GM19351 (cell line): ENCODE data around the gene PLCB4.

ENCODE experiments used
- ATAC-seq: cut with Tn5 transposase; IDR thresholded peaks from one replicate; pipeline ENCODE4 v1.9.1; 2021; ENCODE audit warnings: mild to moderate bottlenecking, moderate library complexity; ENCODE audit not compliant: unreplicated experiment

The PLCB4 gene

GRCh38 chr20:9417665-9418064 lies 348.8 kb downstream of the PLCB4 start:
- no peak for ATAC-seq

GRCh38 chr20:9422321-9423057 lies 353.6 kb downstream of the PLCB4 start:
- no peak for ATAC-seq

DNA sequence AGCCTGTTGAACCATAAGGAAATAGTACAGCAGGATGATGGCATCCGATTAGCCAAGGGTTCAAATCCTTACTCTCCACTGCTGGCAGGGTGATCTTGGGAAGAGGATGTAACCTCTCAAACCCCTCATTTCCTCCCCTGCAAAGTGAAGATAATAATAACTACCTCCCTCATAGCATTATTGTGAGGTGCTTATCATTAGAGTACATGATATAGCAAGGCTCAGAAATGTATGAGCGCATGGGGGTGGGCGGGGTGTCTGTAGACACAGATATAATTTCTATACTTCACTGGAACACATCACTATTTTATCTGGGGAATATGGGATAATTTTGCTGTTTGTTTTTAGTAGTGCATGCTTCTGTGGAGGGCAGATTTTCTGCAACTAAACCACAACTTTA lies 355.7 kb downstream of the PLCB4 start:
- ATAC-seq: no peak

DNA sequence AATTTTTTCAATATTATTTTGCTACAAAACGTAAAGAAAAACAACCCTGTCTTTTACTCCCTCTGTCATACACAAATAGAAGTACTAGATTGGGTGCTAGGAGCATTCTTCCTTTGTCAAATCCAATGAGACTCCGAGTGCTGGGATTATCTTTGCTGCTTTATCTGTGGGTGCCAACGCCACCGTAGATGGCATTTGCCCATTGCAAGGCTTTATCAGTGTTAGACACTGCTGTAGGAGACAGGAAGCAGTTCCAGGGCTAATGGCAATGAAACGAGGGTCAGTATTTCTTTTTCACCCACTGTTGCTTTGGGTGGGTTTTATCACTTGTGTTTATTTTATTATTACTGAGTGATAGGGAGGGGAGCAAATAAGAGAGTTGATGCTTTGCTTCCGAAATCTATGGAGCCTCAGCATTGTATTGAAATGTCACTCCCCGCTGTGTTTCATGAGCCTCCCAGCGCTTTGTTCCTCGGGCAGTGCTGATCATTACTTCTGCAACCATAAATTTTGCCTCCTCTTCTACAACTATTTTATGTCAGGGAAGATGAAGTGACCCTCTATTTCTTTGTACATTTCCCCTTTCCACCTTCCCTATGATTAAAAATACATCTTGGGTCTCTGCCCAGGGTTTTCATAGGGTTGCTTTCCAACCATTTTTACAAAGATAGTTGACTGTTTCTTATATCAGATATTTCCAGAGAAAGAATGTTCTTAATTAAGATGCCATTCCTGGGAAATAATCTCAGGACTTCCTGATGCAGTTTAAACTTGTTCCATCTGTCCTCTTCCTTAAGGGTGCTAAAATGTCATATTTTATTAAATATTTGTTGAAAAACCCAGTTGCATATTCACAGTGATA lies 358.8 kb downstream of the PLCB4 start:
- no peak for ATAC-seq

GRCh38 chr20:9428292-9428607 lies 359.4 kb downstream of the PLCB4 start:
- ATAC-seq: no peak

DNA sequence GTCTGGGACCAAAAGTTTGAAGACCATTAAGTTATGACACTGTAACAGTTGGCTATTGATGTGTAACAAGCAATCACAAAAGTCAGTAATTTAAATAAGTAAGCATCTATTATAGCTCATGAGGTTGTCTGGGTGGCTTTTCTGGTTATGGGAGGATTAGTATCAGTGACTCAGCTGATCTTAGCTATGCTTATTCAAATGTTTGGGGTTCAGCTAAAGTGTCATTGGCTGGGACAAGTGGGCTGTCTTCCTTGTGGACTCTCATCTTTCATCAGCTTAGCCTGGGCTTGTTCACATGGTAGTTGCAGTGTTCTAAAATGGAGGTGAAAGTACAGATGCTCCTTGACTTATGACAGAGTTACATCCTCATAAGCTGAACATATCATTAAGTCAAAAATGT lies 370.9 kb downstream of the PLCB4 start:
- ATAC-seq: no peak

DNA sequence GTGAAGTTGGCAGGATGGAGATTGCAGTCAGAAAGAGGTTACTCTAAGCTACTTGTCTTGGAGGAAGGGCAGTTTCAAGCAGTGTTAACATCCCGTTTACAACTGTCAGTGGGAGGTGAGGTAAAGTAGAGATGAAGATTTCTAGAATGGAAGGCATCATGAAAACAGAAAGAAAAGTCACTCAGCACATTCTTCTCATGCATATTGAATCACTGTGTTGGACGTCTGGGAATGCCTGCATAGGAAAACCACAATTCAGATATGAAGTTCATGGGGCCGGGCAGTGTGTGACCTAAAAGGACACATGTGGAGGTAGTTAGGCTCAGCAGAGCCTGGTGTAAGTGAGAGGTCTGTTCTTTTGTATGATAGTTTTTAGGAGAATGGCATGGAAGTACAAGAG lies 372.0 kb downstream of the PLCB4 start:
- ATAC-seq: no peak

- ATAC-seq: no peak
Observed at GRCh38 chr20:9441948-9442347, 373.1 kb downstream of the PLCB4 start.

DNA sequence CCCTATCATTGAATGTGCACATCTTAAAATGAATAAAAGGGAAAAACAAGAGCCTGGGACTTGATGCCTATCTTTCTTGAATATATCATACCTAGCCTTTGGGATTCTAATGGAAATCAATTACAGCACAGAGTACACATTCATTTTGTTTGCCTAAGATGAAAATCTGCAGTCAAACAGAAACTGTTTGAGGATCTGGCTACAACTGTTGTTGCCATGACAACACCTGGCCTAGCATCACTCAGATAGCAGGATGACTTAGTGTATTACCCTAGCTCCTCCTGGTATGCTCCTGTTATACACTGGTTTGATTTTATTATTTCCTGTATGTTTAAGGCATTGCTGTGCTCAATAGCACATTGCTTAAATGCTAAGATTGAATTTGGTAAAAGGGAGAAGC lies 374.0 kb downstream of the PLCB4 start:
- peak; percentile 65 for ATAC-seq

DNA sequence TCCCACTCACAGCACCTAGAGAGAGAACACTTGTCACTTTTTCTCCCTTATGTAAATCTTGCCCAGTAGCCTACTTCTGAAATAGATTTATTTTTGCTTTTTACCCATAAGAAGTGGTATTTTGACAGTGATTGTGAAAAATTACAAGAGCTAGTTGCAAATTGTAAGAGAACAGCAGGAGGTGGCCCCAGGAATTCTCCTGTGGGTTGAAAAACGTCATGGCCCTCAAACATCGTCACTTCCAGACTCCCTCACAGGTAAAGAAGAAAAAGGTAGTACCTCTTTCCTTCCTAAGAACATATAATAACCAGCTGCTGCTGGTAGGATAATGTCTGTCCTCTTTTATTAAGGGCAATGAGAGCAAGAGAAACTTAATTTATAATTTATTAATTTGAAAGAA lies 376.0 kb downstream of the PLCB4 start:
- ATAC-seq: no peak

DNA sequence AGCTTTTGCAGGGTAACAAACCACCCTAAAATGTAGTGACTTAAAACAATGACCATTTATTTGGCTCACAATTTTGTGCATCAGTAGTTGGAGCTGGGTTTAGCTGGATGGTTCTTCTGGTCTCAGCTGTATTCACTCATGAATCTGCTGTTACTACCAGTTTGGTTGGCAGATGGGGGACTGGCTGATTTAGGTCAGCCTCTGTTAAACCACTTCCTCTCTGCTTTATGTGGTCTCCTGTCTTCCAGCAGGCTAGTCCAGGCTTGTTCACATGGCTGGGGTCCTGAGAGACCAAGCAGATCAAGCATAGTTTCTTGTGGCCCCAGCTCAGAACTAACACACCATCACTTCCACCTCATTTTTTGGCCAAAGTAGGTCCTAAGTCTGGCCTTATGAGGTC lies 378.3 kb downstream of the PLCB4 start:
- no peak for ATAC-seq

DNA sequence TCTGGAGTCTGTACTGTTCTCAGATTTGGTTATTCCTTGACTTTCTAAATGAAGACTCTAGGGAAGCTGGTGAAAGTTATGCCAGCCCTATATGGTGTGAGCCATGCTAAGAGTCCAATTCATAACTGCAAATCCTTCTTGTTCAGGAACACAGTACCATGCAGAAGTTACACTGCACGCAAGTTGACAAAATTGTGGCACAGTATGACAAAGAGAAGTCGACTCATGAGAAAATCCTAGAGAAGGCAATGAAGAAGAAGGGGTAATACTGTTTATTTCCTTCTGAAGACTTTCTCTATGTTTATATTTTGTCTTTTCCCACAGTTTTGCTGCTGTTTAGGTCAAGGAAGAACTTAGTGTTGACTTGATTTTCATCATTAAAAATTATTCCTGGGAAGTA lies 384.3 kb downstream of the PLCB4 start:
- ATAC-seq: no peak

DNA sequence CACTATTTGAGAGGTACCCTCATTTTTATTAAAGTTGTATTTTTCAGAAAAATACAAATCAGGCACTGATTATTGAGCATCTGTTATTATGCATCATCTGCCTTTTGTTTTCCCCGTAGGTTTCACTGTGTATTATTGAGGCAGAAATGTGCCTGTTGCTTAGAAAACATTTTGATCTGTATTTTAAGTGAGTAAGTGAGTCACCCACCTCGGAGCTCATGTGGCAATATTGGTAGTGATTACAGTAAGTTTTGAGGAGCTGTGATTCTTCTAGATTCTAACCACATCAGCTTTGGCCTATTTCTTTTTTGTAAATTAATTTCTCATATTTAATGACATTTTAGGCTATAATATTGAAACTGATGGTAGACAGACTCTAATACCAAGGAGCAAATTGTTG lies 385.9 kb downstream of the PLCB4 start:
- no peak for ATAC-seq

- ATAC-seq: no peak
Observed at GRCh38 chr20:9457136-9457535, 388.2 kb downstream of the PLCB4 start.

DNA sequence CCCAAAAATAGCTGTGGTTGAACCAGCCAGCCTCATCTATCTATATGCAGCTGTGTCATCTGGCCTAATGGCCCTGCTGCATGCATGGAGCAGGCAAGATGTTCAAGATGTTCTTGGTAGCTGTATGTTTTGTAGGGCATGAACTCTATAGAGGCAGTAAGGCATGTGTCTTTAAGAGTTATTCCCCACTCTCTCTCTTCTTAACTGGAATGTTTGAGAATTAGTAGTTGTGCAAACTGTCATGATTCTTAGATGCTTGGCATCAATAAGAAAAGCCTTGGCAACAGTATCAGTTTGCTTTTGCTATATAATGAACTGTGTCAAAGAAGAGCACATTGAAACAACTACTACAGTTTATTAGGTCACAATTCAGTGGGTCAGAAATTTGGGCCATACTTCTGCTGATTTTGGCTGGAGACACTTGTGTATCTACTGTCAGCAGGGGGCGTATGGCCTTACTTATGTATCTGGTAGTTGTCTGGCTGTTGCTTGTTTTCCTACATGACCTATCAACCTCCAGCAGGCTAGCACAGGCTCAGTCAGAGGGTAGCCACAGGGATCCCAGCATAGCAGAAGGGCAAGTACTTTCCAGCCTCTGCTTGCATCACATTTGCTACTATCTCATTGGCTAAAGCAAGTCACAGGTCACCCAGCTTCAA lies 389.4 kb downstream of the PLCB4 start:
- no peak for ATAC-seq

DNA sequence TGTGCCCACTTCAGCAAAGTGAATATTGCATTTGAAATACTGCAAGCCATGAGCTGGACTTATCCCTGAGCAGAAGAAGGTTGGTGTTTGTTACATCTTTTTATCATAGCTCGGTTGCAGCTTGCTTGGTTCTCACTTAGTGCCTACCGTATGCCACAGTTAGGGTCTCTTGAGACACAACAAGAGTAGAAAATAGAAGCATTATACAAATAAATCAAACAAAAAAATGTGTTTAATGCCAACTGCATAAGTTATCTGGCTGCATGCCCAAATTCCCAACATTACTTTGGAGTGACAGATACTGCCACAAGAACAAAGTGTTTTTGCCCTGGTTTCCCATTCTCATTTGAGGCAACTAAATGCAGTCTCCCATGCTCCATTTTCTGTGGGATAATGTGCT lies 391.6 kb downstream of the PLCB4 start:
- no peak for ATAC-seq

GRCh38 chr20:9467995-9468394 lies 399.1 kb downstream of the PLCB4 start:
- peak; percentile 50 for ATAC-seq

- ATAC-seq: no peak
Observed at GRCh38 chr20:9474835-9475415, 406.0 kb downstream of the PLCB4 start.

- no peak for ATAC-seq
Observed at GRCh38 chr20:9475456-9475855, 406.6 kb downstream of the PLCB4 start.

GRCh38 chr20:9476174-9476573 lies 407.3 kb downstream of the PLCB4 start:
- ATAC-seq: no peak

DNA sequence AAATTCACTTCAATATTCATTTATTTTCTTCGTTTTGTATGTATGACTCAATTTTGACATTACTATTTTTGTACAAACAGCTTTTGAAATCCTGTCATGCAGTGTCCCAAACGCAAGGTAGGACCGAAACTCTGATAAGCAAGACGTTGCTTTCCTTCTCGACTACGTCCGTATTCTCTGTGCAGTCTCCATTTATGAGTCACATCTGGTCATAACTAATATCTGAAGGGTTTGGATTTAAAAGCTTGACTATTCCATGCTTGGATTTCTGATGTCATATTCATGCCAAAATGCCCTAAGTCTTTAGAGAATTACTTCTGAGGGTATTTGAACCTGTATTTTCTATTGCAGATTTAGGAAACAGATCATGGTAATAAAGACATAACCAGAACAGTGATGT lies 407.8 kb downstream of the PLCB4 start:
- ATAC-seq: no peak

- no peak for ATAC-seq
Observed at GRCh38 chr20:9478771-9479170, 409.9 kb downstream of the PLCB4 start.
